ENCODE measurements around the gene ADAMTS9. TPM values are rescaled to one million over a fixed set of nuclear protein-coding genes. Genes with fewer than 3 reads are reported as not detected.

ADAMTS9 gene
- total RNA-seq, 1 donor from 2014 or later, result not detected

GRCh38 chr3:64715211-64715982 is 27.6 kb upstream of the ADAMTS9 start:
- H3K27ac Mint-ChIP-seq, result no peak overlapping the region
- H3K9me3 Mint-ChIP-seq, result peaks cover 2% of the 10 kb centered on the region
- ATAC-seq (ENCODE audit: low read depth) (no peak), DNase-seq (no peak)
- ChIA-PET POLR2A (no interaction called here), CTCF (no interaction called here)
- TF ChIP-seq CTCF (IDR thresholded peaks at IDR 0.05), result no peak
- no peaks in the 10 kb centered on the region for H3K4me1 Mint-ChIP-seq
- no peak overlapping the region for H3K4me3 Mint-ChIP-seq
- H3K27me3 Mint-ChIP-seq, result no peaks in the 10 kb centered on the region
- no peaks in the 10 kb centered on the region for H3K36me3 Mint-ChIP-seq (ENCODE audit: low read depth)
- intact Hi-C loops (cut with micrococcal nuclease), result no loop called here

- Mint-ChIP-seq H3K4me1 (no peaks in the 10 kb centered on the region), H3K27me3 (no peaks in the 10 kb centered on the region), H3K27ac (no peak overlapping the region), H3K36me3 (ENCODE audit: low read depth) (no peaks in the 10 kb centered on the region), H3K4me3 (no peak overlapping the region), H3K9me3 (peaks cover 8% of the 10 kb centered on the region)
- intact Hi-C loops (cut with micrococcal nuclease), result no loop called here
- TF ChIP-seq CTCF (IDR thresholded peaks at IDR 0.05), result no peak
- ChIA-PET CTCF (no interaction called here), POLR2A (no interaction called here)
- DNase-seq, result no peak
- no peak for ATAC-seq (ENCODE audit: low read depth)
Observed at GRCh38 chr3:64708456-64708855, 20.7 kb upstream of the ADAMTS9 start.

- no peak overlapping the region for H3K27ac Mint-ChIP-seq
- CTCF ChIA-PET, result no interaction called here
- H3K27me3 Mint-ChIP-seq, result no peaks in the 10 kb centered on the region
- no peak for DNase-seq
- no peak overlapping the region for H3K4me3 Mint-ChIP-seq
- H3K4me1 Mint-ChIP-seq, result no peaks in the 10 kb centered on the region
- H3K36me3 Mint-ChIP-seq (ENCODE audit: low read depth), result no peaks in the 10 kb centered on the region
- H3K9me3 Mint-ChIP-seq, result peaks cover 8% of the 10 kb centered on the region
- no peak for ATAC-seq (ENCODE audit: low read depth)
- intact Hi-C loops (cut with micrococcal nuclease), result no loop called here
- POLR2A ChIA-PET, result no interaction called here
- TF ChIP-seq CTCF (IDR thresholded peaks at IDR 0.05), result no peak
Observed at GRCh38 chr3:64705946-64706345, 18.1 kb upstream of the ADAMTS9 start.

GRCh38 chr3:64696896-64697295 is 9.1 kb upstream of the ADAMTS9 start:
- H3K27me3 Mint-ChIP-seq, result no peaks in the 10 kb centered on the region
- ATAC-seq (ENCODE audit: low read depth) (no peak), DNase-seq (no peak)
- no peaks in the 10 kb centered on the region for H3K36me3 Mint-ChIP-seq (ENCODE audit: low read depth)
- H3K4me1 Mint-ChIP-seq, result no peaks in the 10 kb centered on the region
- H3K4me3 Mint-ChIP-seq, result no peak overlapping the region
- intact Hi-C loops (cut with micrococcal nuclease), result no loop called here
- ChIA-PET POLR2A (no interaction called here), CTCF (no interaction called here)
- no peak overlapping the region for H3K27ac Mint-ChIP-seq
- no peak for TF ChIP-seq CTCF (IDR thresholded peaks at IDR 0.05)
- no peaks in the 10 kb centered on the region for H3K9me3 Mint-ChIP-seq

- H3K4me1 Mint-ChIP-seq, result no peaks in the 10 kb centered on the region
- H3K9me3 Mint-ChIP-seq, result no peaks in the 10 kb centered on the region
- no peaks in the 10 kb centered on the region for H3K36me3 Mint-ChIP-seq (ENCODE audit: low read depth)
- H3K4me3 Mint-ChIP-seq, result no peak overlapping the region
- no peaks in the 10 kb centered on the region for H3K27me3 Mint-ChIP-seq
- intact Hi-C loops (cut with micrococcal nuclease), result no loop called here
- ChIA-PET CTCF (no interaction called here), POLR2A (no interaction called here)
- TF ChIP-seq CTCF (IDR thresholded peaks at IDR 0.05), result no peak
- H3K27ac Mint-ChIP-seq, result no peak overlapping the region
- ATAC-seq (ENCODE audit: low read depth), result no peak
- no peak for DNase-seq
Observed at GRCh38 chr3:64694114-64694513, 6.3 kb upstream of the ADAMTS9 start.
